SJSA1 (cell line): ENCODE data around the gene COX6B1. TPM values are rescaled to one million over a fixed set of nuclear protein-coding genes. Genes with fewer than 3 reads are reported as not detected.

Source experiments
- DNase-seq, 2 experiments: peaks; one replicate each; pipeline ENCODE4 v3.0.0-alpha.2; 2015 to 2020; ENCODE audit warnings: low spot score in 2 of 2, low read depth in 1 of 2
- H3K27ac ChIP-seq: fragments of 250-450 bp; sonication (Bioruptor Pico); 2 replicates; pipeline ENCODE4 v1.5.1; 2020; ENCODE audit warnings: mild to moderate bottlenecking, moderate library complexity
- H3K27me3 ChIP-seq: fragments of 250-450 bp; sonication (Bioruptor Pico); replicated peaks from 2 replicates; pipeline ENCODE4 v1.5.1; 2020; ENCODE audit warnings: mild to moderate bottlenecking, moderate library complexity
- H3K36me3 ChIP-seq: fragments of 250-450 bp; sonication (Bioruptor Pico); 2 replicates; pipeline ENCODE4 v1.5.1; 2020; ENCODE audit warnings: mild to moderate bottlenecking
- H3K4me1 ChIP-seq: fragments of 250-450 bp; sonication (Bioruptor Pico); replicated peaks from 2 replicates; pipeline ENCODE4 v1.6.1; 2021; ENCODE audit warnings: mild to moderate bottlenecking
- H3K4me3 ChIP-seq: fragments of 250-450 bp; sonication (Bioruptor Pico); 2 replicates; pipeline ENCODE4 v1.5.1; 2020; ENCODE audit warnings: mild to moderate bottlenecking
- H3K9me3 ChIP-seq: fragments of 250-450 bp; sonication (Bioruptor Pico); replicated peaks from 2 replicates; pipeline ENCODE4 v1.5.1; 2020; ENCODE audit warnings: mild to moderate bottlenecking
- total RNA-seq: library from RNA; depleted of rRNA; stranded (reverse); fragments of >200 nt; shearing (Covaris generic); gene quantifications from 2 replicates; pipeline ENCODE4 v1.2.3, GENCODE V29; 2014; rRNA removed

COX6B1 gene
- total RNA-seq, 1 experiment from 2014 or later: 463 TPM

GRCh38 chr19:35693835-35694599 is 45.9 kb downstream of the COX6B1 start:
- Histone ChIP-seq H3K9me3 (no peaks in the 10 kb centered on the region), H3K4me3 (no peak overlapping the region), H3K36me3 (no peaks in the 10 kb centered on the region), H3K27me3 (no peaks in the 10 kb centered on the region), H3K27ac (no peak overlapping the region), H3K4me1 (no peaks in the 10 kb centered on the region)
- peak; percentile 58 to 85 for DNase-seq

- Histone ChIP-seq H3K27me3 (no peaks in the 10 kb centered on the region), H3K4me1 (no peaks in the 10 kb centered on the region), H3K27ac (no peak overlapping the region), H3K9me3 (no peaks in the 10 kb centered on the region), H3K36me3 (no peaks in the 10 kb centered on the region), H3K4me3 (no peak overlapping the region)
- no peak for DNase-seq
These were observed 47.8 kb downstream of the COX6B1 start for GRCh38 chr19:35695895-35696422.

GRCh38 chr19:35696835-35697234 is 48.7 kb downstream of the COX6B1 start:
- H3K4me1 ChIP-seq: no peaks in the 10 kb centered on the region
- no peaks in the 10 kb centered on the region for H3K9me3 ChIP-seq
- no peak for DNase-seq
- no peaks in the 10 kb centered on the region for H3K27me3 ChIP-seq
- H3K36me3 ChIP-seq: no peaks in the 10 kb centered on the region
- no peak overlapping the region for H3K27ac ChIP-seq
- no peak overlapping the region for H3K4me3 ChIP-seq

GRCh38 chr19:35702223-35703012 is 54.3 kb downstream of the COX6B1 start:
- peaks cover 4% of the 10 kb centered on the region; the same call in 1 of the 2 replicates for H3K9me3 ChIP-seq
- no peaks in the 10 kb centered on the region for H3K36me3 ChIP-seq
- no peaks in the 10 kb centered on the region; the same call in 1 of the 2 replicates for H3K27me3 ChIP-seq
- H3K27ac ChIP-seq: no peak overlapping the region
- peak overlapping the region; percentile 39 for H3K4me3 ChIP-seq
- H3K4me1 ChIP-seq: 0 out of 2 replicates have a peak, but pooled peaks cover 3% of the 10 kb centered on the region
- peak; percentile 88 to 95 for DNase-seq

GRCh38 chr19:35703343-35703742 is 55.2 kb downstream of the COX6B1 start:
- no peak overlapping the region for H3K4me3 ChIP-seq
- no peak for DNase-seq
- no peaks in the 10 kb centered on the region for H3K36me3 ChIP-seq
- no peaks in the 10 kb centered on the region; the same call in 1 of the 2 replicates for H3K27me3 ChIP-seq
- H3K9me3 ChIP-seq: peaks cover 4% of the 10 kb centered on the region; the same call in 1 of the 2 replicates
- no peak overlapping the region for H3K27ac ChIP-seq
- 0 out of 2 replicates have a peak, but pooled peaks cover 3% of the 10 kb centered on the region for H3K4me1 ChIP-seq

- Histone ChIP-seq H3K27ac (no peak within 1 kb of the TSS), H3K9me3 (peaks cover 4% of the 10 kb centered on the region; the same call in 1 of the 2 replicates), H3K4me3 (no peak within 1 kb of the TSS), H3K36me3 (no peaks in the 10 kb centered on the region), H3K27me3 (peaks cover 4% of the 10 kb centered on the region), H3K4me1 (0 out of 2 replicates have a peak, but pooled peaks cover 3% of the 10 kb centered on the region)
- no peak for DNase-seq
These were observed 56.1 kb downstream of the COX6B1 start, which contains the start of gene ZBTB32 for GRCh38 chr19:35704218-35704617. ZBTB32 (plus strand) TSS chr19:35704558; CDS start chr19:35714627, 10,069 bp downstream.

Other genes starting within 250 kb of the COX6B1 start
- not detected in 2 replicates for gene FFAR2, start 200.1 kb upstream of the COX6B1 start, total RNA-seq
- not detected in 2 replicates for gene KRTDAP, start 157.9 kb upstream of the COX6B1 start, total RNA-seq
- not detected in 2 replicates for gene DMKN, start 134.7 kb upstream of the COX6B1 start, total RNA-seq
- gene SBSN, start 120.0 kb upstream of the COX6B1 start, total RNA-seq: not detected in 2 replicates
- gene GAPDHS, start 114.9 kb upstream of the COX6B1 start, total RNA-seq: not detected in 2 replicates
- gene TMEM147, start 102.7 kb upstream of the COX6B1 start, total RNA-seq: 79.8 and 83.5 TPM in 2 replicates
- not detected in 2 replicates for gene ATP4A, start 84.7 kb upstream of the COX6B1 start, total RNA-seq
- gene PMIS2, start 62.1 kb upstream of the COX6B1 start, total RNA-seq: not detected in 2 replicates
- gene HAUS5, start 35.6 kb upstream of the COX6B1 start, total RNA-seq: 10.2 and 15.2 TPM in 2 replicates
- gene RBM42, start 19.3 kb upstream of the COX6B1 start, total RNA-seq: 106 and 151 TPM in 2 replicates
- gene ETV2, start 6.6 kb upstream of the COX6B1 start, total RNA-seq: 0.82 and 9.0 TPM in 2 replicates
- gene UPK1A, start 18.2 kb downstream of the COX6B1 start, total RNA-seq: not detected in 2 replicates
- not detected in 2 replicates for gene ZBTB32, start 56.2 kb downstream of the COX6B1 start, total RNA-seq
- 4.9 and 7.4 TPM in 2 replicates for gene KMT2B, start 69.7 kb downstream of the COX6B1 start, total RNA-seq
- 3.7 and 8.5 TPM in 2 replicates for gene IGFLR1, start 94.1 kb downstream of the COX6B1 start, total RNA-seq
- 4.8 and 17.6 TPM in 2 replicates for gene U2AF1L4, start 97.1 kb downstream of the COX6B1 start, total RNA-seq
- gene PSENEN, start 97.3 kb downstream of the COX6B1 start, total RNA-seq: 16.6 and 28.7 TPM in 2 replicates
- 7.1 and 12.4 TPM in 2 replicates for gene LIN37, start 100.3 kb downstream of the COX6B1 start, total RNA-seq
- not detected in 2 replicates for gene HSPB6, start 108.7 kb downstream of the COX6B1 start, total RNA-seq
- 7.3 and 8.8 TPM in 2 replicates for gene PROSER3, start 109.9 kb downstream of the COX6B1 start, total RNA-seq
- 3.7 and 4.6 TPM in 2 replicates for gene ARHGAP33, start 127.2 kb downstream of the COX6B1 start, total RNA-seq
- gene PRODH2, start 164.5 kb downstream of the COX6B1 start, total RNA-seq: not detected in 2 replicates
- gene NPHS1, start 204.2 kb downstream of the COX6B1 start, total RNA-seq: not detected in 2 replicates
- gene KIRREL2, start 208.6 kb downstream of the COX6B1 start, total RNA-seq: not detected in 2 replicates
- gene APLP1, start 220.3 kb downstream of the COX6B1 start, total RNA-seq: 11.1 and 11.6 TPM in 2 replicates